Brain pericyte (primary cell): Measurements from ENCODE around the gene PTPRO.

Source experiments
- DNase-seq: peaks from one replicate; pipeline ENCODE4 v3.0.0-alpha.2; 2012; ENCODE audit warnings: low read depth, low spot score

Gene PTPRO

GRCh38 chr12:15444523-15444922 lies 122.2 kb downstream of the PTPRO start:
- DNase-seq, result no peak

DNA sequence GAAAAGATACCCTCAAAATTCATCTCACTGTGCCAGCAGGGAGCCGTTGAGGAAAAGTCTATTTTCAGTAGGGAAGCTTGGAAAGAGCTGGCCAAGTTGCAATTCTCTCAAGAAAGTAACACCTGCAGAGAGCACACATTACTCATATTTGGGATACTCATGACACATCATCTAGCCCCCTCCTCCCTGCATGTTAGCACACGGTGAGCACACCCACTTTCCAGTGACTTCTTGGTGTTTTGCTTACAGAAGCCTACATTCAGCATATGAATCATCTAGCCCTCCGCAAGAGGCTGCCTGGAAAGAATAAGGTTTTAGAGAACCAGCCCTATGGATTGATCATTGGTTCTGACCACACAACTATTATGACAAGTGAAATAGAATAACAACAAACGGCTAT lies 124.5 kb downstream of the PTPRO start:
- no peak for DNase-seq

- no peak for DNase-seq
Observed at GRCh38 chr12:15453613-15454012, 131.3 kb downstream of the PTPRO start.

- DNase-seq, result no peak
Observed at GRCh38 chr12:15458008-15458407, 135.7 kb downstream of the PTPRO start.

- DNase-seq, result no peak
Observed at GRCh38 chr12:15468911-15469310, 146.6 kb downstream of the PTPRO start.

DNA sequence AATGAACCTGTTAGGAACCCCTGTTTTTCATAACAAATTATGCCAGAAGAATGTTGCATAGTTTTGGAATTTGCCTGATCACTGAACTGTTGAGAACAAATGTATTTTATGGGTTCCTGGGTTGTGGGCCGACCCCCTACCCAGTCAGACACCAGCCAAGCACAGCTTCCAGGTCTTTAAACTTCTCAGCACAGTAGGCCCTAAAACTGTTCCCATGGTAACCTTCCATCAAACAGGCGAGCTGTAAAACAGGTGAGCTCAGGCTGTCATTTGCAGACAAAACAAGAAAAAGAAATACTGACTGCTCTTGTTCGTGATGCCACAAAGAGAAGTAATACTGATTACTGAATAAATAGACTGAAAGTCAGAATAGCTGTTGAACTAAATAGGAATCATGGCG lies 147.0 kb downstream of the PTPRO start:
- DNase-seq, result no peak

DNA sequence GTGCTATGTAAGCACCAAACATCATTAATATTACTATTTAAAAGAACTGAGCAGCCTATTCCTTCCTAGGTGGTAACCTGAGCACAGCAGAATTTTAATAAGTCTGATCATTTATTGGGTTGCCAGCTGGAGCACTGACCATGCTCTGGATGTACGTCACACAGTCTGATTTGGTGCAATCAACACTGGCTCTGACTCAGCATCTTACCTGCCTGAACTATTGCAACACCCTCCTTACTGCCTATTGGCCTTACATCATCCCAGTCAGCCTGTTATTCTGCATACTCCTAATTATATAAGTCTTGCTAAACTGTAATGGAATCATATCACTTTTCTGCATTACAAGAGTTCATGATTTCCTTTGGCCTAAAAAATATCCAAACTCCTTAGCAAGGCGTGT lies 149.7 kb downstream of the PTPRO start:
- DNase-seq, result no peak

DNA sequence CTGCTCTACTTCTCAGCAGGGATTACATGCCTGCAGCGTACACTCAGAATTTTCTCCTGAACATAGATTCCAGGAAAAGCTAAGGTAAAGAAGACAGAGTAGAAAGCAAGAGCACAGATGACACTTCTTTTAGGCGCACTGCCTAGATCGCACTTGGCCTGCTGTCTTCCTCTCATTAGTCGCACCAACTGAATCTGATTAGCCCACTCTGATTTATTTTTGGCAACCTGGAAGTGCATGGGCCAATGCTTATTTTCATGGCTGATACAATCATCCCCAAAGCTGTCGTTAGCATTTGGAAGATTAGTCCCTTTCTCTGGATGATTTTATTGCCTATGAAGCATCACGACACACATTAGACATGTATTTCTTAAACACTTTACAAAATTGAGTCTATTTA lies 152.5 kb downstream of the PTPRO start:
- no peak for DNase-seq

- DNase-seq, result no peak
Observed at GRCh38 chr12:15477761-15478160, 155.5 kb downstream of the PTPRO start.

GRCh38 chr12:15481846-15482245 lies 159.5 kb downstream of the PTPRO start:
- DNase-seq, result no peak

DNA sequence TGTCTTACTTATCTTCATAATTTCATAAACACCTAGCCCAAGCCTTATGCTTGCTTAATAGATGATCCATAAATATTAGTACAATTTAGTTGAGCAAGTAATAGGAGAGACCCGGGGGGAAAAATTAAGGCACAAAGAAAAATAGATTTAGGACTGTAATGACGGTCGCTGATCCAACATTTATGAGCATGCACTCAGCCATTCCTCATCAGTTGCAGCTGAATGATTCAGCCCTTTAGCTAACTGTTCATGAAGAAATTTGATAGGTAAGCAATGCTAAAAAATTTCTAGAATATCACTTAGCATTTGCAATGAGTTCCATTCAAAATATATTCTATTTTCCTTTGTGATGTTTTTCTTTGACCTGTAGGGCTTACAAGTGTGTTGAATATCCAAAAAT lies 163.2 kb downstream of the PTPRO start:
- DNase-seq, result no peak

- DNase-seq, result no peak
Observed at GRCh38 chr12:15486859-15487258, 164.6 kb downstream of the PTPRO start.

- DNase-seq, result no peak
Observed at GRCh38 chr12:15488481-15488880, 166.2 kb downstream of the PTPRO start.

DNA sequence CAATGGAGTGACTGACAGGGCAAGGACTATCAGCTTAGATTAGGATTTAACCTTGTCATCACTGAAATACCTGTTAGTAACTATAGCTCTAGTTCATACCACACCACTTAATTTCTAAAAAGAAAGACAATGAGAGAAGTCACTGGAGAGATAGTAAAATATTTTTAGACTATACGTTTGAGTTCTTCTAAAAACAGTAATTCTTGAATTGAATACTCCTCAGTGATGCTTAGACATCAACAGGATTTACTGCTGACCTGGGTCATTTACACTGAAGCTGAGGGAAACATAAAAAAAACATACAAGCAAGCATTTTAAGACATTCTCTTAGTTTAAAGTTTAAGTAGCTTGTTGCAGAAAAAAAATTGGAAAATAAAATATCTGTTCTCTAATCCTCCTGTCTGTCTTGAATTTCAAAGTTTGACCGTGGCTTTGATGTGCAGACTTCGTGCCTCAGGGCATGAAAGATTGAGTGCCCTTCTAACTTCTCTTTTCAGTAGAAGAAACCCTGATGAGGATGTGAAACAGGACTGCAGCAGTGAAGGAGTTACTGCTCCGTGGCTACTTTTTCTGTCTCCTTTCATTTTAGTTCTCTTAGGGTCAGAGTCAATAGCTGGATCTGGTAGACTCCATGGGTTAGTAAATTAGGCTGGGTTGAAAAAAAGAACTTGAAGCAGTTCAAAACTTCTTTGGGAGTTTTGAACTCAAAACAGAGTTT lies 172.2 kb downstream of the PTPRO start:
- no peak for DNase-seq

GRCh38 chr12:15495746-15496145 lies 173.4 kb downstream of the PTPRO start:
- DNase-seq, result no peak

DNA sequence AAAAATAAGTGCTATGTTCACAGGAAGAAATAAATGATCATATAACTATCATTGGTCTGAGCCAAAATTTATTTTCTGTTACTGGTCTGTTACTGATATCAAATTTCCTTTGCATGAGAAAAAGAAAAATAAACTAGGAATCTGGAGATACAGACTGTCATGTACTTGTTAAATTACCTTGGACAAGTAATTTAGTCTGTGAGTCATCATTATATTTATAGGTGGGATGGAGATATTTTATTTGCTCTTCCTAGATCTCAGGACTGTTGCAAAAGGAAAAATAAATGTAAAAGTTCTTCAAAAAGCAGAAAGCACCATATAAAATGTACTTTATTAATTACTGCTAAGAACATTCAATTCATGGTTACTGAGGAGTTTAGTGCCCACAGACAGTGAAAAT lies 174.4 kb downstream of the PTPRO start:
- DNase-seq, result no peak

DNA sequence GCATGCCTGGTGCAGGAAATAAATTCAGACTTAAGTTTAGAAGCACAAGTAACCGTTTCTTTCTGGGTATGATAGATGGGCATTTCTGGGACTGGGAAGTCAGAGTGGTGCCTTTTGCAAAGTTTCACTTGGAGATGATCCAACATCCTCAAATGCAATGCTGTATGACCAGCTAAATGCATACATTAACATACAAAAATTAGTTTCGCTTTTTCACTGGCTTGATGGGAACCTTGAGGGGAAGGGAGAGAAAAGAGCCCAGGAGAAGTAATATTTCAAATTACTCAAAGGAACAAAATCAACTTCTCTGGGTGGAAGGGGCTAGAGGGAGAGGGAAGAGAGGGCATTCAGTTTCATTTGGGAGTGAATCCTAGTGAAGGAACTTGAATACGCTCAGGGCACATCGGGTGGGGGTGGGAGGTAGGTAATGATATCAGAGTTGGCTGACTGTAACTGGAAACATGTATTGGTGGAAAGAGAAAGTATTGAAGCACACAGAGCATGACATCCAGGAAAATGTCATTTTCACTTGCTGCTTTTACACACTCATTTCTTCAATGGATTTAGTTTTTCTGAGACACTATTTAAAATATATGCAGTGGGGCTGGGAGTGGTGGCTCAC lies 175.5 kb downstream of the PTPRO start:
- DNase-seq, result no peak

- no peak for DNase-seq
Observed at GRCh38 chr12:15502211-15502610, 179.9 kb downstream of the PTPRO start.

DNA sequence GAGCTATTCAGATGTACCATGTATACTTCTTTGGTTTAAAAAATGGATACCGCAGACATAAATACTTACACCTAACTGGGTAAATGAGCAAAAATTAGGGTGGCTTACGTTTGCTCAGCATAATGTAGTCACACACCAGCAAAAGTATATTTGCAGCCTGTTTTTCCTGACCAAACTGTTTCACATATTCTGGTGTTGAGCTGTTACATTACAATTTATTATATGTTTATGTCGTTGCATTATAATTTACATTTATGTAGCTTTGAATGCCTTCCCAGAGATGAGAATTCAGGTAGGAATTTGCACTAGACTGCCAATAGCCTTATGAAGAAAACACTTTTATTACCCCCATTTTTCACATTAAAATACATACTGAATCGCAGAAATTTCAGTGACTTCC lies 183.3 kb downstream of the PTPRO start:
- DNase-seq, result no peak

DNA sequence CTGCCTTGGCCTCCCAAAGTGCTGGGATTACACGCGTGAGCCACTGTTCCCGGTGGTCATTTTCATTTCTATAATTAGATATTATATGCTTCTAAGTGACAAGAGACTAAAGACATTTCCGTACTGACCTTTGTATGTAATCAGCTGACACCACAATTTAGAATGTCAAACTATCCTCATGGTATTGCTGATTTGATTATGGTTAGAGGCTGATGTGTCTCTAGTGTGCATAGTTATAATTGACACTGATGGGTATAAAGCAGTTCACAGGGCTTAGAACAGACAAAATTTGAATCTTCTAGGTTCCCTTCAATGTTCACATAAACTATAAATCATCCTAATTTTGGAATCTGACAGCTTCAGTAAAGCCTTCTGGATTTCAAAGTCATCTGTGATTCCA lies 192.7 kb downstream of the PTPRO start:
- no peak for DNase-seq

DNA sequence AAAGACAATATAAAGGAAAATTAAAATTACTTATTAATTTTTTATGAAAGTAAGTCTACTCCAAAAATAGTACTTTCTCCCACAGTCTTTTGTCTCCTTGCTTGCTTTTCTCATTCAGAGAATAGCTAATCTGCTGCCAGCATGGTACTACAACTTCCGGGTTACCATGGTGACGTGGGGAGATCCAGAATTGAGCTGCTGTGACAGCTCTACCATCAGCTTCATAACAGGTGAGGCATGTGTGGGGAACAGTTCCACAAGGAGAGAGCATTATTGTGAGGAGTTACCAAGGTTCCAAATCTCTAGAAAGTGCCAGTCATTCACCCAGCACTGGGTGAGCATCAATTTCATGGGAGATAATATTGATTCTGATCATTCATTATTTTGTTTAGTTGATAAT lies 197.8 kb downstream of the PTPRO start:
- no peak for DNase-seq

GRCh38 chr12:15520844-15521243 lies 198.5 kb downstream of the PTPRO start:
- no peak for DNase-seq

GRCh38 chr12:15522574-15523187 lies 200.4 kb downstream of the PTPRO start:
- DNase-seq, result no peak
